Left lung (tissue), 14 donors: Measurements from ENCODE around the gene NBAS. TPM values are rescaled to one million over a fixed set of nuclear protein-coding genes. Genes with fewer than 3 reads are reported as not detected.

Experiments
- ATAC-seq: fragments of 200-7000 bp; cut with Tn5 transposase; one replicate; pipeline ENCODE4 v1.9.1; 2020; ENCODE audit warnings: moderate library complexity
- DNase-seq, 4 donors: peaks; one replicate each; pipeline ENCODE4 v3.0.0-alpha.2; 2013 to 2020
- H3K27ac ChIP-seq, 2 donors: fragments of 200-600 bp; sonication (generic) in 1 of 2; one replicate each; pipeline versions ENCODE4 v1.5.0 to v1.8.0; 2020 to 2021
- H3K27me3 ChIP-seq, 2 donors: fragments of 200-600 bp; sonication (generic) in 1 of 2; one replicate each; pipeline versions ENCODE4 v1.5.0 to v1.8.0; 2020 to 2021
- H3K36me3 ChIP-seq, 2 donors: fragments of 200-600 bp; sonication (generic) in 1 of 2; one replicate each; pipeline versions ENCODE4 v1.5.0 to v1.8.0; 2020 to 2021
- H3K4me1 ChIP-seq, 2 donors: fragments of 200-600 bp; one replicate each; pipeline ENCODE4 v1.8.0; 2021
- H3K4me3 ChIP-seq, 2 donors: fragments of 200-600 bp; sonication (generic) in 1 of 2; one replicate each; pipeline versions ENCODE4 v1.5.0 to v1.8.0; 2020 to 2021; ENCODE audit warnings: mild to moderate bottlenecking in 1 of 2
- H3K9me3 ChIP-seq, 2 donors: fragments of 200-600 bp; sonication (generic) in 1 of 2; one replicate each; pipeline versions ENCODE4 v1.5.0 to v1.8.0; 2020 to 2021
- intact Hi-C, 2 donors: fragments of 100-400 bp; cut with DNase I; formaldehyde crosslinking; loops; one replicate each; pipeline versions ENCODE4 v1.11.2 to v1.14.2; 2022
- long read RNA-seq, 12 donors: library from polyadenylated mRNA in 2 of 12; unstranded in 2 of 12; transcript quantifications; one replicate each; pipeline ENCODE4 v2.0.0 and lab custom pipeline, GENCODE V29; 2019 to 2026
- polyA plus RNA-seq, 6 donors: library from polyadenylated mRNA; unstranded; fragments of 120-200 nt; gene quantifications; one replicate each; pipeline ENCODE4 v1.2.1, GENCODE V29; 2013; ENCODE audit not compliant: insufficient read length in 6 of 6
- total RNA-seq, 2 donors: library from RNA; stranded (reverse); fragmentation: NEBNext Ultra II Directional; extraction: Animal tissue kit (Norgen Biotek cat#: 25700); gene quantifications; one replicate each; pipeline ENCODE4 v1.2.1, GENCODE V29; 2021
- TF ChIP-seq, protein P1 (sequence below), 2 donors: fragments of 200-600 bp; sonication (generic) in 1 of 2; IDR thresholded peaks; one replicate each; pipeline versions ENCODE4 v1.5.0 to v1.8.0; 2021; ENCODE audit warnings: antibody characterized with exemption in 2 of 2
- donor health status: DM: no; HTN: yes; CAD: no.
- donor health status: DM: no; HTN: no; CAD: no.

The NBAS gene
- total RNA-seq, result 10 to 100 TPM; 36.6 to 45.7 TPM
- polyA plus RNA-seq, result 10 to 100 TPM; 42.5 to 57.4 (median 48.2) TPM
- long read RNA-seq, donor 1, partial matches to known transcripts, result 200 of 212 reads
- long read RNA-seq, donor 1, other reads (novel, unspliced or antisense), result 11 of 212 reads
- long read RNA-seq, donor 2, full-length matches to known transcripts, result 2 of 2 reads
- long read RNA-seq, donor 2, partial matches to known transcripts, result 0 of 2 reads
- long read RNA-seq, donor 2, other reads (novel, unspliced or antisense), result 0 of 2 reads
- long read RNA-seq, donor 3, partial matches to known transcripts, result 7 of 7 reads
- long read RNA-seq, donor 3, other reads (novel, unspliced or antisense), result 0 of 7 reads
- long read RNA-seq, donor 4, partial matches to known transcripts, result 10 of 10 reads
- long read RNA-seq, donor 4, other reads (novel, unspliced or antisense), result 0 of 10 reads
- long read RNA-seq, donor 5, partial matches to known transcripts, result 9 of 9 reads
- long read RNA-seq, donor 5, other reads (novel, unspliced or antisense), result 0 of 9 reads
- long read RNA-seq, donor 6, full-length matches to known transcripts, result 2 of 10 reads
- long read RNA-seq, donor 6, partial matches to known transcripts, result 8 of 10 reads
- long read RNA-seq, donor 6, other reads (novel, unspliced or antisense), result 0 of 10 reads
- long read RNA-seq, donor 7, result 0 reads
- long read RNA-seq, donor 8, partial matches to known transcripts, result 0 of 1 reads
- long read RNA-seq, donor 8, other reads (novel, unspliced or antisense), result 0 of 1 reads
- long read RNA-seq, donor 9, result 0 reads
- long read RNA-seq, donor 10, partial matches to known transcripts, result 10 of 13 reads
- long read RNA-seq, donor 10, other reads (novel, unspliced or antisense), result 3 of 13 reads
- long read RNA-seq, donor 11, partial matches to known transcripts, result 7 of 9 reads
- long read RNA-seq, donor 11, other reads (novel, unspliced or antisense), result 0 of 9 reads
- long read RNA-seq, donor 12, partial matches to known transcripts, result 0 of 1 reads
- long read RNA-seq, donor 12, other reads (novel, unspliced or antisense), result 0 of 1 reads

DNA sequence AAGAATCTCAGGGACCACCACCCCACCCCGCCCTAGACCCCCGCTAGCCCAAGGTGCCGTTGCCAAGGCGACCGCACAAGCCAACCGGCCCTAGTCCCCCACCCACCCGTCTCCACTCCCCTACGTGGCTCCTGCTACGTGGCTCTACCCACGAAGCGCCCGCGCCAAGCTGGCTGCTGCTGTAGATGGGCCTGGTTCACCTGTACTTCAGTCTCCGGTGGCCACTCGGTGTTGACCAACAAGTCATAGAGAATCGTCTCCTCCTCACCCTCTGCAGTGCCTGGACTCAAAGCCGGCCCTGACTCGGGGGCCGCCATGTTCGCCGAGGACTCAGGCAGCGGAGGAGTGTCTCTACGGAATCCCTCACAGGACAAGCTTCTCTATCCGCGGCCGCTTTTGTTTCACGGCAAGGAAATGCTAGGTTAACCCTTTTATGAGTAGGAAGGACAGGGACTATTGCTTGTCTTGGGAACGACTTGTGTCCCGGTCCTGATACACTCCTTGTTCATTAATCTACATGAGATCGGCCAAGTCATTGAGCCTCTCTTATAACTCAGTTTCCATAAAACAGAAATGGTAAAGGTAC lies at the start of gene NBAS:
NBAS (minus strand) TSS at position 347 of the 586 bp plus-strand sequence; CDS start at position 317, 30 bp downstream.
- intact Hi-C loops, result no loop called here
- Histone ChIP-seq H3K36me3 (no peaks in the 10 kb centered on the region), H3K4me1 (peaks cover 9 to 20% of the 10 kb centered on the region in 2 donors), H3K4me3 (peak within 1 kb of the TSS; percentile 62 to 75), H3K27ac (peak within 1 kb of the TSS; percentile 80 to 83), H3K9me3 (no peaks in the 10 kb centered on the region), H3K27me3 (no peaks in the 10 kb centered on the region)
- DNase-seq (peak; percentile 87 to 90 (median 88)), ATAC-seq (peak; percentile 98)
- TF ChIP-seq, protein P1, sequence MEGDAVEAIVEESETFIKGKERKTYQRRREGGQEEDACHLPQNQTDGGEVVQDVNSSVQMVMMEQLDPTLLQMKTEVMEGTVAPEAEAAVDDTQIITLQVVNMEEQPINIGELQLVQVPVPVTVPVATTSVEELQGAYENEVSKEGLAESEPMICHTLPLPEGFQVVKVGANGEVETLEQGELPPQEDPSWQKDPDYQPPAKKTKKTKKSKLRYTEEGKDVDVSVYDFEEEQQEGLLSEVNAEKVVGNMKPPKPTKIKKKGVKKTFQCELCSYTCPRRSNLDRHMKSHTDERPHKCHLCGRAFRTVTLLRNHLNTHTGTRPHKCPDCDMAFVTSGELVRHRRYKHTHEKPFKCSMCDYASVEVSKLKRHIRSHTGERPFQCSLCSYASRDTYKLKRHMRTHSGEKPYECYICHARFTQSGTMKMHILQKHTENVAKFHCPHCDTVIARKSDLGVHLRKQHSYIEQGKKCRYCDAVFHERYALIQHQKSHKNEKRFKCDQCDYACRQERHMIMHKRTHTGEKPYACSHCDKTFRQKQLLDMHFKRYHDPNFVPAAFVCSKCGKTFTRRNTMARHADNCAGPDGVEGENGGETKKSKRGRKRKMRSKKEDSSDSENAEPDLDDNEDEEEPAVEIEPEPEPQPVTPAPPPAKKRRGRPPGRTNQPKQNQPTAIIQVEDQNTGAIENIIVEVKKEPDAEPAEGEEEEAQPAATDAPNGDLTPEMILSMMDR (IDR thresholded peaks at IDR 0.05), result no peak

DNA sequence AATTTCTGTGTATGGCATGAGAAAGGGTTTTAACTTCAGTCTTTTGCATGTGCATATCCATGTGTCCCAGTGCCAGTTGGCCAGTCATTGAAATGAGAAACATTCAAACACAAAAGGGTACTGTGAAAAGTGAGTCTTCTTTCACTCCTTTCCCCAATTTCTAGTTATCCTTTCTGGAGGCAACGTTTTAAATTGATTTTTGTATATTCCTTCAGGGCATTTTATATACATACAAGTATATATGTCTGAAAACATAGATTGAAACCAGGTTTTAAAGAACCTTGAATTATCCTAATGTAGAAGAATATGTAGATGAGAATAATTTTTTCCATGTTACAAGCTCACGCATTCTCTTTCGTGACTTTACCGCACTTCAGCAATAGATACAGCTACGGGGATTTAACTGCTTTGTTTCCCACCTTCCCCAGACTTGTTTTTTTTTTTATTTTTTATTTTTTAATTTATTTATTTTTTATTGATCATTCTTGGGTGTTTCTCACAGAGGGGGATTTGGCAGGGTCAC lies 49.4 kb upstream of the NBAS start:
- no peak overlapping the region for H3K4me3 ChIP-seq
- peaks cover 0 to 75% of the 10 kb centered on the region in 2 donors for H3K36me3 ChIP-seq
- no peak for DNase-seq
- ATAC-seq, result no peak
- H3K27ac ChIP-seq, result no peak overlapping the region
- TF ChIP-seq, protein P1 (IDR thresholded peaks at IDR 0.05), result no peak
- intact Hi-C loops, result no loop called here
- H3K4me1 ChIP-seq, result no peaks in the 10 kb centered on the region
- H3K9me3 ChIP-seq, result no peaks in the 10 kb centered on the region
- H3K27me3 ChIP-seq, result no peaks in the 10 kb centered on the region

DNA sequence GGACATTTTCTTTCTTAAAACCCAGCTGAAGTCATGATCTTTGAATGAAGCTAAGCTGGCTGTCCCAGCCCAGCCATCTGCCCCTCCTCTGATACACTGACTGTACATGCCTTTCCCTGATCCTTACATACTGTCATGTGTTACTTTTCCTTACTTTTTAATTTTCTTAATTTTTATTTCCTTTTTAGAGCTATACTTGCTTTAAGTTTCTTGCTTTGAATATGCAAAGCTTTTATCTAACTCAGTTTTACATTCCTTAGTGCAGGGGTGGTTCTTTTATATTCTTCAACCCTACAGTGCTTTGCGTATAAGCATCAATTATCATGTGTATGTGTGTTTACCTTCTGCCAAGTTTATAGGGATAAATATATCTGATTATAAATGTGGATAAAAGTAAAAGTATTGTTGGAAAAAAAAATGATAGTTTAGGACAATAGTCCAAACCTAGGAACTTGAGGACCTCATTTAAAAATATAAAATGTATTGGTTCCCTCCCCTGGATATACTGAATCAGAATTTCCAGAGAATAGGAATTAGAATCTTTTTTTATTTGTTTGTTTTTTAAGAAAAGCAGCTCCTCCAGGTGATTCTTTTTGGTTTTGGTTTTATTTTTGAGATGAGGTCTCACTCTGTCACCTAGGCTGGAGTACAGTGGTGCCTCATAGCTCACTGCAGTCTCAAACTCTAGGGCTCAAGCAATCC lies 48.4 kb upstream of the NBAS start:
- H3K9me3 ChIP-seq, result no peaks in the 10 kb centered on the region
- DNase-seq (no peak), ATAC-seq (no peak)
- H3K27ac ChIP-seq, result no peak overlapping the region
- no peak overlapping the region for H3K4me3 ChIP-seq
- no peaks in the 10 kb centered on the region for H3K27me3 ChIP-seq
- H3K4me1 ChIP-seq, result no peaks in the 10 kb centered on the region
- intact Hi-C loops, result no loop called here
- peaks cover 3 to 76% of the 10 kb centered on the region in 2 donors for H3K36me3 ChIP-seq
- TF ChIP-seq, protein P1 (IDR thresholded peaks at IDR 0.05), result no peak

DNA sequence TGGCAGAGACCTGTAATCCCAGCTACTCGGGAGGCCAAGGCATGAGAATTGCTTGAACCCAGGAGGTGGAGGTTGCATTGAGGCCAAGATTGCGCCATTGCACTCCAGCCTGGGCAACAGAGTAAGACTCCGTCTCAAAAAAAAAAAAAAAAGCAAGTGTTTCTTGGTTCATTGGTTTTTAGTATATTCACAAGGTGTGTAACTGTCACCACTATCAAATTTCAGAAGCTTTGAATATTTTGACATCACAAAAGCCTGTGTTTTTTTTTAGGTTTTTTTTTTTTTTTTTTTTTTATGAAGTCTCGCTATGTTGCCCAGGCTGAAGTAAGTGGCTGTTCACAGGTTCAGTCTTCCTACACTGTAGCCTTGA lies 47.2 kb upstream of the NBAS start:
- no peak overlapping the region for H3K4me3 ChIP-seq
- H3K27me3 ChIP-seq, result no peaks in the 10 kb centered on the region
- H3K36me3 ChIP-seq, result peaks cover 3 to 76% of the 10 kb centered on the region in 2 donors
- intact Hi-C loops, result no loop called here
- H3K4me1 ChIP-seq, result no peaks in the 10 kb centered on the region
- no peak overlapping the region for H3K27ac ChIP-seq
- TF ChIP-seq, protein P1 (IDR thresholded peaks at IDR 0.05), result no peak
- no peaks in the 10 kb centered on the region for H3K9me3 ChIP-seq
- DNase-seq (no peak), ATAC-seq (no peak)
